Panc1 (cell line): ENCODE measurements around the gene IRF6. TPM values are rescaled to one million over a fixed set of nuclear protein-coding genes. Genes with fewer than 3 reads are reported as not detected.

Experiments used
- ATAC-seq: fragments of 200-7000 bp; cut with Tn5 transposase; 2 replicates; pipeline ENCODE4 v1.9.1; 2020; ENCODE audit warnings: mild to moderate bottlenecking, moderate library complexity
- BruUV-seq: library from RNA; stranded (reverse); fragments of 400-500 nt; replicated peaks from 2 replicates; lab custom pipeline; 2021; lab: Mats Ljungman, UMichigan
- CTCF ChIA-PET: fragments of 300-600 bp; sonication (Branson Sonifier 250); formaldehyde crosslinking; loops from one replicate; lab custom pipeline; 2022; ENCODE audit warnings: antibody characterized with exemption; lab: Charles Lee
- POLR2A ChIA-PET: fragments of 300-600 bp; sonication (Branson Sonifier 250); formaldehyde crosslinking; loops from one replicate; lab custom pipeline; 2022; ENCODE audit warnings: antibody characterized with exemption; lab: Charles Lee
- DNase-seq: peaks from one replicate; pipeline ENCODE4 v3.0.0-alpha.2; 2010; ENCODE audit warnings: low read depth, low spot score
- H3K27ac ChIP-seq: 2 replicates; pipeline ENCODE4 v1.5.1; 2011; ENCODE audit warnings: mild to moderate bottlenecking, low read length, inconsistent platforms
- H3K27me3 ChIP-seq: fragments of 200-500 bp; sonication (Bioruptor generic); 2 replicates; pipeline ENCODE4 v1.6.0; 2014; ENCODE audit warnings: low read length, inconsistent platforms; ENCODE audit not compliant: control insufficient read depth, insufficient read depth
- H3K36me3 ChIP-seq: fragments of 200-500 bp; sonication (Bioruptor generic); 2 replicates; pipeline ENCODE4 v1.5.1; 2014; ENCODE audit warnings: inconsistent platforms, mild to moderate bottlenecking, low read length, moderate library complexity; ENCODE audit not compliant: control insufficient read depth, insufficient read depth
- H3K4me1 ChIP-seq: 2 replicates; pipeline ENCODE4 v1.5.1; 2011; ENCODE audit warnings: inconsistent platforms, mild to moderate bottlenecking, low read length, moderate library complexity; ENCODE audit not compliant: control insufficient read depth, insufficient read depth
- H3K4me3 ChIP-seq, 2 experiments: 2 replicates each; pipeline ENCODE4 v1.5.1; 2011 to 2012; ENCODE audit warnings: low read depth in 2 of 2, low read length in 2 of 2, mild to moderate bottlenecking in 2 of 2, inconsistent platforms in 1 of 2, moderate library complexity in 1 of 2
- H3K9me3 ChIP-seq: fragments of 200-500 bp; sonication (Bioruptor generic); 2 replicates; pipeline ENCODE4 v1.5.1; 2014; ENCODE audit warnings: low read depth, mild to moderate bottlenecking, inconsistent platforms, low read length, moderate library complexity; ENCODE audit not compliant: control insufficient read depth, insufficient read depth
- CTCF ChIP-seq: fragments of 450-650 bp; IDR thresholded peaks from 2 replicates; pipeline ENCODE4 v1.5.1; 2017; ENCODE audit warnings: mild to moderate bottlenecking
- POLR2AphosphoS5 ChIP-seq: IDR thresholded peaks from 2 replicates; pipeline ENCODE4 v1.6.1; 2012; ENCODE audit warnings: mild to moderate bottlenecking, low read depth, low read length, moderate library complexity
- REST ChIP-seq, 2 experiments: IDR thresholded peaks; 2 replicates each; pipeline ENCODE4 v1.6.1; 2011 to 2012; ENCODE audit warnings: low read depth in 2 of 2, control low read depth in 1 of 2, low read length in 1 of 2, mild to moderate bottlenecking in 1 of 2, moderate library complexity in 1 of 2; ENCODE audit not compliant: insufficient read depth in 1 of 2
- SIN3A ChIP-seq: IDR thresholded peaks from 2 replicates; pipeline ENCODE4 v1.6.1; 2012; ENCODE audit warnings: low read depth, mild to moderate bottlenecking, low read length, moderate library complexity, borderline replicate concordance; ENCODE audit not compliant: insufficient read depth
- TCF7L2 ChIP-seq: IDR thresholded peaks from 2 replicates; pipeline ENCODE4 v1.6.1; 2011; ENCODE audit warnings: mild to moderate bottlenecking, low read depth, low read length, inconsistent platforms
- in situ Hi-C: cut with HindIII; loops from 2 replicates; pipeline ENCODE4 v1.10.0; 2016; ENCODE audit warnings: low sequenced_read_pairs, low pct_unique_long_range_greater_than_20kb
- intact Hi-C: fragments of 100-400 bp; cut with micrococcal nuclease; formaldehyde crosslinking; loops from one replicate; pipeline ENCODE4 v1.10.0; 2022; ENCODE audit not compliant: unreplicated experiment
- total RNA-seq: library from RNA; stranded (reverse); gene quantifications from one replicate; pipeline ENCODE4 v1.2.1, GENCODE V29; 2021; ENCODE audit not compliant: unreplicated experiment

IRF6 gene
- total RNA-seq, 1 experiment from 2014 or later, result 0.64 TPM

GRCh38 chr1:209775678-209776077 is 30.3 kb downstream of the IRF6 start:
- ChIA-PET POLR2A (interaction anchor here (0.5 kb wide), 1 partner anchor 77 kb away, joined by 3 read pairs; no protein-coding TSS in a partner anchor), CTCF (no interaction called here)
- in situ Hi-C loops, result no loop called here
- no peak overlapping the region for H3K4me3 ChIP-seq
- TF ChIP-seq SIN3A, result no peak
- H3K4me1 ChIP-seq, result no peaks in the 10 kb centered on the region
- H3K36me3 ChIP-seq, result no peaks in the 10 kb centered on the region
- DNase-seq (no peak), ATAC-seq (no peak)
- no TSS peak for BruUV-seq
- intact Hi-C loops, result no loop called here
- no peaks in the 10 kb centered on the region for H3K9me3 ChIP-seq
- no peaks in the 10 kb centered on the region for H3K27me3 ChIP-seq
- H3K27ac ChIP-seq, result no peak overlapping the region

- TF ChIP-seq CTCF (no peak), SIN3A (no peak), POLR2AphosphoS5 (no peak), TCF7L2 (no peak), REST (IDR thresholded peaks at IDR 0.05; ENCODE audit: insufficient read depth in 1 of 2, low read depth in 2 of 2, low read length in 1 of 2) (no peak)
- POLR2A ChIA-PET, result no interaction called here
- no TSS peak for BruUV-seq
Observed at GRCh38 chr1:209774592-209774991, 31.4 kb downstream of the IRF6 start.

GRCh38 chr1:209772126-209772525 is 33.8 kb downstream of the IRF6 start:
- POLR2A ChIA-PET, result no interaction called here

More at GRCh38 chr1:209774592-209774991, 31.4 kb downstream of the IRF6 start:
- ATAC-seq (no peak), DNase-seq (no peak)
- Histone ChIP-seq H3K27me3 (no peaks in the 10 kb centered on the region), H3K4me1 (no peaks in the 10 kb centered on the region), H3K36me3 (no peaks in the 10 kb centered on the region), H3K27ac (no peak overlapping the region), H3K9me3 (no peaks in the 10 kb centered on the region), H3K4me3 (no peak overlapping the region)
- CTCF ChIA-PET, result no interaction called here
- in situ Hi-C loops, result no loop called here
- intact Hi-C loops, result no loop called here

More at GRCh38 chr1:209772126-209772525, 33.8 kb downstream of the IRF6 start:
- H3K27ac ChIP-seq, result no peak overlapping the region
- ATAC-seq (no peak), DNase-seq (no peak)
- H3K4me3 ChIP-seq, result no peak overlapping the region
- H3K9me3 ChIP-seq, result no peaks in the 10 kb centered on the region
- H3K27me3 ChIP-seq, result no peaks in the 10 kb centered on the region
- CTCF ChIA-PET, result no interaction called here
- in situ Hi-C loops, result no loop called here
- no TSS peak for BruUV-seq
- intact Hi-C loops, result no loop called here
- H3K36me3 ChIP-seq, result no peaks in the 10 kb centered on the region
- TF ChIP-seq REST (IDR thresholded peaks at IDR 0.05; ENCODE audit: insufficient read depth in 1 of 2, low read depth in 2 of 2, low read length in 1 of 2) (no peak), SIN3A (no peak), CTCF (no peak), TCF7L2 (no peak), POLR2AphosphoS5 (no peak)
- no peaks in the 10 kb centered on the region for H3K4me1 ChIP-seq
